NB4 (cell line): ENCODE measurements around the gene SMARCC2.

Experiments used
- DNase-seq: peaks from one replicate; pipeline ENCODE4 v3.0.0; 2010; ENCODE audit warnings: low read depth
- H3K4me3 ChIP-seq: one replicate; pipeline ENCODE4 v1.5.1; 2011; ENCODE audit warnings: mild to moderate bottlenecking, low read depth, low read length, moderate library complexity
- CTCF ChIP-seq: IDR thresholded peaks from one replicate; pipeline ENCODE4 v1.5.1; 2012; ENCODE audit warnings: low read depth, low read length
- MAX ChIP-seq: IDR thresholded peaks from 2 replicates; pipeline ENCODE4 v1.6.1; 2011; ENCODE audit warnings: low read depth, low read length
- MYC ChIP-seq: IDR thresholded peaks from 2 replicates; pipeline ENCODE4 v1.6.1; 2011; ENCODE audit warnings: low read depth, low read length
- POLR2A ChIP-seq: IDR thresholded peaks from 2 replicates; pipeline ENCODE4 v1.6.1; 2011; ENCODE audit warnings: mild to moderate bottlenecking; ENCODE audit not compliant: insufficient read length; ENCODE audit errors: extremely low read depth

The SMARCC2 gene

DNA sequence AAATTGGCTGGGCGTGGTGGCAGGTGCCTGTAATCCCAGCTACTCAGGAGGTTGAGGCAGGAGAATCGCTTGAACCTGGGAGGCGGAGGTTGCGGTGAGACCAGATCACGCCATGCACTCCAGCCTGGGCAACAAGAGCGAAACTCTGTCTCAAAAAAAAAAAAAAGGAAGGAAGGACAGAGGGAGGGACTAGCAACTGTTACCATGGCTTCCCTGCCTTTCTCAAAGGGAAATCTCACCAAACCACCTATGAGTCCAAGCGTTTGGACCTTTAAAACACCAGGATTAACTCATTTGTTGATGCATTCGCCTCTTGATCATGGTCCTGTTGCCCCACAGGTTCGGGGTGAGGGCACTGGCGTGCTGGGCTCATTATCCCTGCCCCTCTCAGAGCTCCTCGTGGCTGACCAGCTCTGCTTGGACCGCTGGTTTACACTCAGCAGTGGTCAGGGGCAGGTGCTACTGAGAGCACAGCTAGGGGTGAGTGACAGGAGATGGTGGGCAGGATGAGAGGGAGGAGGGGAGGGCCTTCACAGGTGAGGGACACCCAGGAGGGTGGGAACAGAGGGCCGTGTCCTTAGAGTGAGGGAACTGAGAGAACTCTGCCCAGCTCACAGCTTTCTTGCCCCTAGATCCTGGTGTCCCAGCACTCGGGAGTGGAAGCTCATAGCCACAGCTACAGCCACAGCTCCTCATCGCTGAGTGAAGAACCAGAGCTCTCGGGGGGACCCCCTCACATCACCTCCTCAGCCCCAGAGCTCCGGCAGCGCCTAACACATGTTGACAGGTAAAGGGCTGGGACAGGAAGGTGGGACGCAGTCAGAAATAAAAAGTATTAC, 47.1 kb downstream of the SMARCC2 start:
- DNase-seq: no peak
- TF ChIP-seq MYC (no peak), MAX (no peak), CTCF (no peak)
- no peak overlapping the region for H3K4me3 ChIP-seq

DNA sequence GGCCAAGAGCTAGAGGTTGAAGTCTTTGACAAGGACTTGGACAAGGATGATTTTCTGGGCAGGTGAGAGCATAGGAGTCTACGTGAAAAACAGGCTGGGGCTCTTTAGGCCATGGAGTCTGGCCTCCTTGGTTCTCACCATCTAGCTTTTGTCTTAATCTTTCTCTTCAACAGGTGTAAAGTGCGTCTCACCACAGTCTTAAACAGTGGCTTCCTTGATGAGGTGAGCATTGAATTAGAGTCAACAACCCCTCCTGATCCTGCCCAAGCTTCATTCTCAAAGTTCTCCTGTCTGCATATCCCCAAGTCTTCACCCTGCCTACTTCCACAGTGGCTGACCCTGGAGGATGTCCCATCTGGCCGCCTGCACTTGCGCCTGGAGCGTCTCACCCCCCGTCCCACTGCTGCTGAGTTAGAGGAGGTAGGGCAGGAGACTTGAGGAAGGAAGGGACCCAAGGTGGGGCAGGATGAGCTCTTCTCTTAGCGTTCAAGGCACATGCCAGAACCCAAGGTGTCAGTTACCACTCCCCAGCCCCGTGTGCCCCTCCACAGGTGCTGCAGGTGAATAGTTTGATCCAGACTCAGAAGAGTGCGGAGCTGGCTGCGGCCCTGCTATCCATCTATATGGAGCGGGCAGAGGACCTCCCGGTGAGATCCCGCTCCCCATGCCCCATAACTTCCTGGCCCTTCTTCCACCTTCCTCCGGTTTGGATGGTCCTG, 51.3 kb downstream of the SMARCC2 start:
- DNase-seq: no peak
- H3K4me3 ChIP-seq: no peak overlapping the region
- TF ChIP-seq POLR2A: no peak
- no peak for TF ChIP-seq MAX
- TF ChIP-seq MYC: no peak
- no peak for TF ChIP-seq CTCF

DNA sequence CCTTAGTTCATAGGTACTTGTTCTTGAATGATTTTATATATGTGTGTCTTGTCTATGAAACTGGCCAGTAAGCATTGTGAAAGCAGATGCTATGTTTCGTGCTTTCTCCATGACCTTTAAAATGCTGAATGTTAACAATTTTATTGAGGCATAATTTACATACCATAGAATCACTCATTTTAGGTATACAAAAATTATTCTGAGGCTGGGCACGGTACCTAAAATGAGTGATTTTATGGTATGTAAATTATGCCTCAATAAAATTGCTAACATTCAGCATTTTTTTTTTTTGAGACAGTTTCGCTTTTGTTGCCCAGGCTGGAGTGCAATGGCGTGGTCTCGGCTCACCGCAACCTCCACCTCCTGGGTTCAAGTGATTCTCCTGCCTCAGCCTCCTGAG, 54.4 kb downstream of the SMARCC2 start:
- no peak for DNase-seq
- TF ChIP-seq CTCF (no peak), MAX (no peak)
- no peak overlapping the region for H3K4me3 ChIP-seq

- no peak overlapping the region for H3K4me3 ChIP-seq
- no peak for DNase-seq
- TF ChIP-seq MAX (no peak), CTCF (no peak), MYC (no peak), POLR2A (no peak)
These were observed 58.4 kb downstream of the SMARCC2 start for GRCh38 chr12:56130876-56131275.

GRCh38 chr12:56129942-56130495, 59.3 kb downstream of the SMARCC2 start:
- no peak for TF ChIP-seq MAX
- no peak for TF ChIP-seq CTCF
- TF ChIP-seq POLR2A: no peak
- TF ChIP-seq MYC: no peak
- H3K4me3 ChIP-seq: peak overlapping the region; percentile 94
- DNase-seq: no peak
